Caco-2 (cell line): ENCODE measurements around the gene PDGFD. TPM values are rescaled to one million over a fixed set of nuclear protein-coding genes. Genes with fewer than 3 reads are reported as not detected.

Experiments used
- Bru-seq: library from RNA; stranded (reverse); fragments of 400-500 nt; gene quantifications from one replicate; lab custom pipeline; 2021; lab: Mats Ljungman, UMichigan
- BruChase-seq, 2 experiments: library from RNA; stranded (reverse); fragments of 400-500 nt; gene quantifications; one replicate each; lab custom pipeline; 2021; lab: Mats Ljungman, UMichigan
- BruUV-seq: library from RNA; stranded (reverse); fragments of 400-500 nt; replicated peaks from 2 replicates; lab custom pipeline; 2021; lab: Mats Ljungman, UMichigan
- CTCF ChIA-PET: fragments of 300-600 bp; sonication (Branson Sonifier 250); formaldehyde crosslinking; loops from one replicate; lab custom pipeline; 2022; ENCODE audit warnings: antibody characterized with exemption; lab: Charles Lee
- POLR2A ChIA-PET: fragments of 300-600 bp; sonication (Branson Sonifier 250); formaldehyde crosslinking; loops from one replicate; lab custom pipeline; 2022; ENCODE audit warnings: antibody characterized with exemption; lab: Charles Lee
- DNase-seq, 2 experiments: peaks; one replicate each; pipeline versions ENCODE4 v3.0.0 to v3.0.0-alpha.2; 2020 to 2022
- H3K27me3 ChIP-seq: replicated peaks from 2 replicates; pipeline ENCODE4 v1.6.0; 2011; ENCODE audit warnings: low read length; ENCODE audit not compliant: control insufficient read depth, insufficient read depth
- H3K36me3 ChIP-seq: 2 replicates; pipeline ENCODE4 v1.5.1; 2011; ENCODE audit warnings: low read length; ENCODE audit not compliant: control insufficient read depth, insufficient read depth
- H3K4me1 ChIP-seq: fragments of 250-450 bp; sonication (Bioruptor Pico); 2 replicates; pipeline ENCODE4 v1.5.1; 2020; ENCODE audit warnings: mild to moderate bottlenecking
- H3K4me3 ChIP-seq: 2 replicates; pipeline ENCODE4 v1.5.1; 2011; ENCODE audit warnings: low read depth, mild to moderate bottlenecking, control low read depth, low read length
- H3K9me3 ChIP-seq: fragments of 250-450 bp; sonication (Bioruptor Pico); 2 replicates; pipeline ENCODE4 v1.5.1; 2020; ENCODE audit warnings: mild to moderate bottlenecking, moderate library complexity
- H3K27ac Mint-ChIP-seq: one replicate; pipeline ENCODE4 v1.8.0; 2022; ENCODE audit warnings: mixed read lengths; ENCODE audit not compliant: unreplicated experiment
- H3K27me3 Mint-ChIP-seq: one replicate; pipeline ENCODE4 v1.8.0; 2022; ENCODE audit warnings: mixed read lengths; ENCODE audit not compliant: insufficient read depth, unreplicated experiment
- H3K36me3 Mint-ChIP-seq: one replicate; pipeline ENCODE4 v1.8.0; 2022; ENCODE audit warnings: mild to moderate bottlenecking, mixed read lengths; ENCODE audit not compliant: insufficient read depth, unreplicated experiment
- H3K4me1 Mint-ChIP-seq: one replicate; pipeline ENCODE4 v1.8.0; 2022; ENCODE audit warnings: low read depth, mixed read lengths; ENCODE audit not compliant: unreplicated experiment
- H3K4me3 Mint-ChIP-seq: one replicate; pipeline ENCODE4 v1.8.0; 2022; ENCODE audit warnings: mild to moderate bottlenecking, moderate library complexity, mixed read lengths; ENCODE audit not compliant: unreplicated experiment
- H3K9me3 Mint-ChIP-seq: one replicate; pipeline ENCODE4 v1.8.0; 2022; ENCODE audit warnings: mixed read lengths; ENCODE audit not compliant: unreplicated experiment
- CTCF ChIP-seq, 2 experiments: fragments of 200-600 bp in 1 of 2; IDR thresholded peaks; 1 replicate in 1 of 2; 2 replicates in 1 of 2; pipeline versions ENCODE4 v1.5.1 to v1.8.0; 2011 to 2022; ENCODE audit warnings: antibody characterized with exemption in 1 of 2, control low read depth in 1 of 2, inconsistent platforms in 1 of 2, low read depth in 1 of 2, low read length in 1 of 2, mild to moderate bottlenecking in 1 of 2, moderate library complexity in 1 of 2; ENCODE audit not compliant: insufficient read depth in 1 of 2, severe bottlenecking in 1 of 2, unreplicated experiment in 1 of 2
- intact Hi-C: fragments of 100-400 bp; cut with micrococcal nuclease; formaldehyde crosslinking; loops from one replicate; pipeline ENCODE4 v1.10.0; 2022; ENCODE audit not compliant: unreplicated experiment
- long read RNA-seq: library from polyadenylated mRNA; stranded (forward); transcript quantifications from one replicate; pipeline ENCODE4 v2.0.0, GENCODE V29; 2022
- total RNA-seq: library from RNA; stranded (reverse); gene quantifications from 2 replicates; pipeline ENCODE4 v1.2.3, GENCODE V29; 2022

PDGFD gene
- total RNA-seq (not detected in 2 replicates), Bru-seq, nascent RNA (percentile 7 among the genes with signal in this experiment), BruChase-seq, experiment 1, labeled RNA remaining after a 2-hour chase (percentile 14 among the genes with signal in this experiment), BruChase-seq, experiment 2, labeled RNA remaining after a 6-hour chase (percentile 6 among the genes with signal in this experiment)
- long read RNA-seq, result 0 reads

GRCh38 chr11:104164028-104164520, at the start of gene PDGFD:
Gene PDGFD, minus strand, starts transcription at chr11:104164147.
- Mint-ChIP-seq H3K4me3 (no peak within 1 kb of the TSS), H3K27ac (no peak within 1 kb of the TSS), H3K4me1 (no peaks in the 10 kb centered on the region), H3K36me3 (no peaks in the 10 kb centered on the region), H3K27me3 (no peaks in the 10 kb centered on the region), H3K9me3 (no peaks in the 10 kb centered on the region)
- no peak for TF ChIP-seq CTCF (IDR thresholded peaks at IDR 0.05; ENCODE audit: insufficient read depth in 1 of 2, low read depth in 1 of 2, low read length in 1 of 2, severe bottlenecking in 1 of 2, unreplicated experiment in 1 of 2)
- Histone ChIP-seq H3K4me1 (no peaks in the 10 kb centered on the region), H3K27me3 (no peaks in the 10 kb centered on the region), H3K9me3 (no peaks in the 10 kb centered on the region), H3K4me3 (no peak within 1 kb of the TSS), H3K36me3 (no peaks in the 10 kb centered on the region)
- ChIA-PET CTCF (interaction anchor here (1.1 kb wide), 1 partner anchor 482 kb away, joined by 3 read pairs; no protein-coding TSS in a partner anchor), POLR2A (no interaction called here)
- BruUV-seq, result no TSS peak
- DNase-seq, result no peak
- intact Hi-C loops, result no loop called here

DNA sequence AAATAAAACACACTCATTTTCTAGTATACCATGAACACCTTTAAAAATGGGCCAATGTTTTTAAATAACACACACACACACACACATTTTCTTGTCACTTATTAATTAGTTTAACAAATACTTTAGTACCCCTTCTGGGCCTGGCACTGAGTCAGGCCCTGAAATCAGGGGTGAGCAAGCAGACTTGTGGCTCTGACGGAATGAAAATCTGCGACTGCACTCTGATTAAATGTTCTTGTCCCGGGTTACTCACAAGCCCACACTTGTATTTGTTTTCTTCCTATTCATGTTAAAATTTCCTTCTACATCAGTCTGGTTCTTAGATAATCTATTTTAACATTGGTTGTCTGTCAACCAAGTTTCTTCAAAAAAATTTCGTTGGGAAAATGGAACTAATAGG, 43.0 kb upstream of the PDGFD start:
- H3K4me3 Mint-ChIP-seq, result no peak overlapping the region
- H3K27me3 Mint-ChIP-seq, result peaks cover 8% of the 10 kb centered on the region
- ChIA-PET CTCF (no interaction called here), POLR2A (no interaction called here)
- no peaks in the 10 kb centered on the region for H3K36me3 Mint-ChIP-seq
- intact Hi-C loops, result no loop called here
- no peaks in the 10 kb centered on the region for H3K4me1 Mint-ChIP-seq
- DNase-seq, result no peak
- TF ChIP-seq CTCF (IDR thresholded peaks at IDR 0.05; ENCODE audit: insufficient read depth in 1 of 2, low read depth in 1 of 2, low read length in 1 of 2, severe bottlenecking in 1 of 2, unreplicated experiment in 1 of 2), result no peak
- peaks cover 8% of the 10 kb centered on the region for H3K9me3 Mint-ChIP-seq
- no peaks in the 10 kb centered on the region for H3K36me3 ChIP-seq
- no peak overlapping the region for H3K27ac Mint-ChIP-seq
- H3K4me3 ChIP-seq, result no peak overlapping the region
- no TSS peak for BruUV-seq
- peaks cover 9% of the 10 kb centered on the region; the same call in 1 of the 2 replicates for H3K9me3 ChIP-seq
- H3K27me3 ChIP-seq, result no peaks in the 10 kb centered on the region
- H3K4me1 ChIP-seq, result no peaks in the 10 kb centered on the region

DNA sequence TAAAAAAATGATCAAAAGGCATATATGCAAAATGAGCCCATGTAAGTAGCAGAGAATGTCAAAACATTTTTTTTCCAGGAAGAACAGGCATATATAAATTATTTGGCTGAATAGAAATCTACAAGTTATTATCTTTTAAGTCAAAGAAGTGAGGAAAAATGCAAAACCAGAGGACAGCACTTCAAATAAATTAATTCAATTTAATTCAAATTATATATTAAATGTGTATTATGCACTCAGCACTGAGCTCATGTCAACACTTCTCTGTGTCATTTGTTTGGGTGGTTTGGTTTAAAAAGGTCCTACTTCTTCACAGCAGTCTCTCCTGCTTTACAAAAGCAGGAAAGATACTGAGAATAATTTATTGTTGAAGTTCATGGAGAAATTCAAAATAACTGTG, 41.9 kb upstream of the PDGFD start:
- Histone ChIP-seq H3K36me3 (no peaks in the 10 kb centered on the region), H3K4me1 (no peaks in the 10 kb centered on the region), H3K27me3 (no peaks in the 10 kb centered on the region), H3K4me3 (no peak overlapping the region), H3K9me3 (peaks cover 6% of the 10 kb centered on the region; the same call in 1 of the 2 replicates)
- POLR2A ChIA-PET, result no interaction called here
- no peaks in the 10 kb centered on the region for H3K9me3 Mint-ChIP-seq
- intact Hi-C loops, result no loop called here
- H3K27me3 Mint-ChIP-seq, result peaks cover 5% of the 10 kb centered on the region
- H3K4me3 Mint-ChIP-seq, result no peak overlapping the region
- no peak overlapping the region for H3K27ac Mint-ChIP-seq
- TF ChIP-seq CTCF (IDR thresholded peaks at IDR 0.05; ENCODE audit: insufficient read depth in 1 of 2, low read depth in 1 of 2, low read length in 1 of 2, severe bottlenecking in 1 of 2, unreplicated experiment in 1 of 2), result no peak
- CTCF ChIA-PET, result no interaction called here
- no peak for DNase-seq
- no peaks in the 10 kb centered on the region for H3K4me1 Mint-ChIP-seq
- no TSS peak for BruUV-seq
- H3K36me3 Mint-ChIP-seq, result no peaks in the 10 kb centered on the region
